HL-60/S4 treated with retinoic acid at 250 ng/mL for 4 days and 3 days (cell line): Measurements from ENCODE around the gene PIK3R3.

Experiments used
- in situ Hi-C: fragments of 300-500 bp; cut with MboI; formaldehyde crosslinking; loops from 2 replicates; pipeline ENCODE4 v1.7.0; 2022; ENCODE audit warnings: low sequenced_read_pairs

PIK3R3 gene

GRCh38 chr1:46030876-46031660 lies 101.4 kb downstream of the PIK3R3 start:
- in situ Hi-C loops: no loop called here

- in situ Hi-C loops: no loop called here
These were observed 102.2 kb downstream of the PIK3R3 start for GRCh38 chr1:46030074-46030870.

DNA sequence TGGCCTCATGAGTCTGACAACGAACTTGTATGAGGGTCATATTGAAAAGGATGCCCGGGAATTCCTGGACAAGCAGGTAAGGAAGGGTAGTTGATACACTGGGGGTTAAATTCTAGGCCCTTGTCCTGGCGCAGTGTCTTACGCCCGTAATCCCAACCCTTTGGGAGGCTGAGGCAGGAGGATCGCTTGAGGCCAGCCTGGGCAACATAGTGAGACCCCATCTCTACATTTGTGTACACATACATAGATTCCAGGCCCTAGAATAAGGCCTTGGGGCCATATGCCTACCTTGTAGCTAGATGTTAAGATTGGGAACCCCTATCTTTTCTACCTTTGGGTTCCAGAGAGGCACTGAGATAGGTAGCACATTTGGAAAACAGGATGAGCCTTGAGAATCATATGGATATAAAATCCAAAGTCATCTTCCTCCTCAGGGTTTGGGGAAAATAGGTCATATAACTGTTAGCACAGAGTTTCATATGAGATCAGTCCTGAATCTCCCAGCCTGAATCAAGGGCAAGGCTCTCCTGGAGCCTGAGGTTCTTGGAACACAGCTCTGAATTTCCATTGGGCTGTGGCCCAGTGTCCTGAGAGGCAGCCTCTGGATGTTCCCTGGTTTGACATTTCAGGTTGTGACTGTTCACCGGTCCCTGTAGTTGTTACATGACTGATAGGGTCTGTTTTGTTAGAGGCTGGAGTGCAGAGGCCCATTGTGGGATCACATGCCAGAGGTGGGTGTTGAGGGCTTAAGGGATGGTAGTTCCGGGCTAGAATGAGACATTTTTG lies 104.4 kb downstream of the PIK3R3 start:
- in situ Hi-C loops: no loop called here

DNA sequence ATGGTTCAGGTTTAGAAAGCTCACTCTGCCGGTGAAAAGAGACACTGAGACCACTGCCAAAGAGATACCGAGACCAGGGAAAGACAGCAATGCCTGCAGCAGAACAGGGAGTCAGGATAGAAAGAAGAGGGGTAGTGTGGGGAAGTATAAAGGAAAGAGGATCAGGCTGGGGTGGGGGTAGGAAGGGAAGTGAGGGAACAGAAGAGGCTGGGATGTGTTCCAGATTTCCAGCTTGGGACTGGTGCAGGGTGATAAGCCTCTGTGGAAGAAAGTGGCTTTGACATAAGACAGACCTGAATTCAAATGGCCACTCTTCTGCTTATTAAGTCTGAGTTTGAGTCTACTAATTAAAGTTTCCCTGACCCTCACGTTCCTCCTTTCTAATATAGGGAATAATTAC lies 105.9 kb downstream of the PIK3R3 start:
- in situ Hi-C loops: no loop called here

- in situ Hi-C loops: no loop called here
These were observed 111.1 kb downstream of the PIK3R3 start for GRCh38 chr1:46021046-46021996.

- in situ Hi-C loops: no loop called here
These were observed 112.4 kb downstream of the PIK3R3 start for GRCh38 chr1:46020010-46020409.

DNA sequence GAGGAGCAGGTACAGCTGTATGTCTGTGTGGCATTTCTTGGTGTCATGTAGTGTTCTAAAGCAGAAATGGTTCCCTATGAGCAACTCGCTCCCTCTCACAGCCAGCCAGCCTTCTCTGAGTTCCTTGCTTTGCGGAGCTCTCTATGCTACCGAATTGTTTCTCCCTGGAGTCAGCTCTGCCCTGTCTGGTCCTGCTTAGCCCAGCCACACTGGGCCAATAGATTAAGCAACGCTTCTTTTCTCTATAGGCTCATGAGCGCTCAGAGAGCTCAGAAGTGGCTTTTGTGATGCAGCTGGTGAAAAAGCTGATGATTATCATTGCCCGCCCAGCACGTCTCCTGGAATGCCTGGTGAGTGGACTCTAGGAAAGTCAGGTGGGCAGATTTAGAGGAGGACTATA lies 113.1 kb downstream of the PIK3R3 start:
- in situ Hi-C loops: no loop called here

DNA sequence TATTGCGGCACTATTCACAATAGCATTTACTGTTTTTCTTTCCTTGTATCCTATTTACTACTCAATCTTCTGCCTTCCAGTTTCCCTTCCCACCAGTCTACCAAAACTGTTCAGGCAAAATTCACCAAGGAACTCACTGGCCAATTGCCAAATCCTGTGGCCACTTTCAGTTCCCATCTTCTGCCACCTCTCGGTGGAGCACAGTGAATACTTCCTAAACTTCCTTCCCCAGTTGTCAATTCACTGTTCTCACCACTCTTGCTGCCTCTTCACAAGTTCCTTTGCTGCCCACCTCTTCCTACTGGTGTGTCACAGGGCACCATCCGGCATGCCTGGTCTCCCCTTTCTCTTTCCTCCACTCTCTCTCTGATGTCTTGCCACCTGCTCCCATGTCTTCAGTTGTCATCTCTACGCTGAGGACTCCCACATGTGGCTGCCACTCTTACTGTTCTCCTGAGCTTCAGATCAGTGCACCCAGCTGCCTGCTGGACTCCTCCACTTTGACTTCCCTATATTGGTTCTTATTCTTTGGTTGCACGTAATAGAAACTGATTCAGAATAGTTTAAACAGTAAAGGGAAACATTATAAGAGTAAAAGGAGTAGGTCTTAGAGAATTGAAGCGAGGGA lies 114.4 kb downstream of the PIK3R3 start:
- in situ Hi-C loops: no loop called here

DNA sequence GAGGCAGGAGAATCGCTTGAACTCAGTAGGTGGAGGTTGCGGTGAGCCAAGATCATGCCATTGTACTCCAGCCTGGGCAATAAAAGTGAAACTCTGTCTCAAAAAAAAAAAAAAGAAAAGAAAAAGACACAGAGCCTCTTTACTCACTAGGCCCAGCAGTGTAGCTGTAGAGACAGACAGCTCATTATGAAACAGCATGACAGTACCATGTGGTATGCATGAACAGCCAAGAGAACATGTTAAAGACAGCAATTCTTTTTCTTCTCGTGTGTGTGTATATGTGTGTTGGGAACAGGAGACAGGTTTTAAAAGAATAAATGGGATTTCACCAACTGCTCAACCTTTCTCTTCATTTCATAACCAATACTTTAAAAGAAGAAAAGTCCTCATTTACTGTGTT lies 118.8 kb downstream of the PIK3R3 start:
- in situ Hi-C loops: no loop called here

DNA sequence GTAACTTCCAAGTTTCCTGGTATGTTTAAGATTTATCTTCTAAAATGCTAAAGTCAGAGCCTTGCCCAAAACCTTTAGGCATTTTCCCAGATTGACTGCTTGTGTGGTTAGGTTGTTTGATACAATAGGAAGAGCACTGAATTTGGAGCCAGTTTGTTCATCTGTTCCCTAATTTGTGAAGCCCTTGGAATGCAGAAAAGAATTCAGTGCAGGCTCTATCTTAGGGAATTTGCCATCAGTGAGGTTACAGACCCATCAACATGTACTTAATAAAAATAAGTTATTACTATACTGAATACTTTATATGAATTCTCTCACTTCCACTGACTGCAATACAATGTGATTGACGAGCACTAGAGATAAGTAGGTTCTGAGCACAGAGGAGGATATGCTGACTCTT lies 120.2 kb downstream of the PIK3R3 start:
- in situ Hi-C loops: no loop called here

DNA sequence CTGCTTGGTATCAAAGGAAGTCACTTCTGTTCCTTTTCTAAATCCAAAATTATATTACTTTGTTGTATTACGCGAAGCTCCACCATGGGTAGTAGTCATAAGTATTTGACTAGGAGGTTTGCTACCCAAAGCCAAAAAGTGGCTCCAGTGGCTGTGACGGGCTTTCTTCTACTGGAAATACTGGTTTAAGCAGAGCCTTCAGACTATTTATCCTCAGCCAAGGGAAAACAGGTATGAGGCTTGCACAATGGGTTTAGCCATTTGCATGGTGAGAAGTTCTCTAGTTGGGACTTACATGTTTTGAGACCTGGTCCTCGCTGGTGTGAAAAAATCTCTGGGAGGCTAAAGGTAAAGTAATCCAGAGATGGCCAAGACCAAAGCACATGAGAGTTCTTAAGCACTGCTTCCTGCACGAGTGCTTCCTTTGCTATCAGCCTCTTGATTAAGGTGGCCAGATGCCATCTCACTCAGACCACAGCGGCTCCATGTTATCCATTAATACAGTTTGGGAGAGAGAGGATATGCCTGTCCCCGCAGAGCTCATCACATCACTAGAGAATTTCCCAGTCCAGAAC lies 121.2 kb downstream of the PIK3R3 start:
- in situ Hi-C loops: no loop called here

DNA sequence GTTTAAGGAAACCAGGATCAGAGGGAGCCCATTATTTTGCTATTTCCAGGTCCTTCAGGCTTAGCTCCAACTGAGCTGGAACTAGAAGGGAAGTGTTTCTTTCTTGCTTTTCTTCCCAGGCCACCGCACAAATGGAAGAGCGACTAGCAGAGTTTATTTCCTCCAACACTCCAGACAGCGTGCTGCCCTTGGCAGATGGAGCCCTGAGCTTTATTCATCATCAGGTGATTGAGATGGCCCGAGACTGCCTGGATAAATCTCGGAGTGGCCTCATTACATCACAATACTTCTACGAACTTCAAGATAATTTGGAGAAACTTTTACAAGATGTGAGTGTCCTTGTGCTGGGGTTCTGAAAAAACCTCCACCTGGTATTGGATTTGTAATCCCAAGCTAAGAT lies 121.8 kb downstream of the PIK3R3 start:
- in situ Hi-C loops: no loop called here

GRCh38 chr1:46008585-46008984 lies 123.8 kb downstream of the PIK3R3 start:
- in situ Hi-C loops: no loop called here

- in situ Hi-C loops: no loop called here
These were observed 126.8 kb downstream of the PIK3R3 start for GRCh38 chr1:46005594-46005993.

GRCh38 chr1:46004492-46004891 lies 127.9 kb downstream of the PIK3R3 start:
- in situ Hi-C loops: no loop called here

- in situ Hi-C loops: no loop called here
These were observed 129.1 kb downstream of the PIK3R3 start for GRCh38 chr1:46003315-46003714.

DNA sequence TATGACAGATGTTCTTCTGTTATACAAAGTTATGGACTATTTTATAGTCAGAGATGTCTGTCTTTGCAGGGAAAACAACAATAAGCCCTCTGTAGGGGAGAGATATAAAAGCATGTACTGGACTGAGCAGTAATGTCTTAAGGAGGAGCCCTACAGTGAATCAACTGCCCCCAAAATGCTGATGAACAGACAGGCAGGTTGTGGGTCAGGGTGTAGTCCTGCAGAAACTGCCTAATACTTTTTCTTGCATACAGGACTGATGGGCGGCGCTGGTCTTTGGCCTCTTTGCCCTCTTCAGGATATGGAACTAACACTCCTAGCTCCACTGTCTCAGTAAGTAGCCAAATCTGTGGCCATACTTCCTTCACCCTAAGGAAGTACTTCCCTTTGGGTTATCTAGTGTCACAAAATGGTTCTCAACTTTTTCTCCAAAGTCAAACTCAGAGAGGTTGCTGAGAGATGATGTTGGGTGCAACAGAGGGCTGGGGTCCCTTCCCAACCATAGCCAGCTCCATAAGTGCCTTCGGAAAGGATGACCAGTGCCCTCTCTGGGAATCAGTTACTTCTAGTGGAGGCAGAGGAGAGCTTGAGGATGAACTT lies 129.8 kb downstream of the PIK3R3 start:
- in situ Hi-C loops: no loop called here

- in situ Hi-C loops: no loop called here
These were observed 131.2 kb downstream of the PIK3R3 start for GRCh38 chr1:46001081-46001785.

DNA sequence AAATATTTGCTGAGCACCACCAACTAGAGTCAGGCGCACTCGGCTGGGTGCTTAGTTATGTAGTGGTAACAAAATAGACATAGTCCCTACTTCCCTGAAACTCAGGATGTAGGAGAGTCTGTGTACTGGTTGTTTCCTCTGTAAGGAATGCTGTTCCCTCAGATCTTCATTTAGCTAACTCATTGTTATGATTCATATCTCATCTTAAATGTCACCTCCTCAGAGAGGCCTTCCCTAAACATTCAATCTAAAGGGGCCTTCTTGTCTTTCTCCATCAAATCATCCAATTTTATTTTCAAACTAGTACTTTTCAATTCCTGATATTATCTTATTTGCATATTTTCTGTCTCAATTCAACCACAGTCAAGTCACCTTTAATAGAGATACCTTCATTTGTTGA lies 132.9 kb downstream of the PIK3R3 start:
- in situ Hi-C loops: no loop called here
